GM19324 (cell line): Measurements from ENCODE around the gene HERC6.
"Not testable (repeated sequence)": the region's sequence is repeated elsewhere in the genome, so short reads cannot be mapped to it uniquely, and the experiment has no call there.

ENCODE experiments used
- ATAC-seq: cut with Tn5 transposase; IDR thresholded peaks from one replicate; pipeline ENCODE4 v1.9.1; 2021; ENCODE audit warnings: mild to moderate bottlenecking, moderate library complexity; ENCODE audit not compliant: unreplicated experiment, low FRiP score

Gene HERC6

DNA sequence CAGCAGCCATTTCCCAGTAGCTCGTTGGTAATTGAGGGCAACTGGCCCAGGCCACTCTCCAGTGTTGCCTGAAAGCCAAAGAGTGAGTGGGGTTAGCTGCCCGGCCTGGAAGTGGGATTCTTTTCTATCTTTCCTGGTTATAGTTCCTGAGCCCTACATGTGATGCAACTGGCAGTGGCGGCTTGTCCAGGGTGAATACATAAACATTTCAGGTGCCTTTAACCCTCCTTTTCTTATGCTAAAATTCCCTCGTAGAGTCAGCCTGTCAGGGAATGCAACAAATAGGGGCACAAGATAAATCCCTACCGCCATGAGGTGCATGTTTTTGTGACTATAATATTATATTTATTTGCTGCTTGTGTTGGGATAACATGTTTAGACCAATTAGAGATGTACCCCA is 64.8 kb downstream of the HERC6 start:
- ATAC-seq, result no peak

DNA sequence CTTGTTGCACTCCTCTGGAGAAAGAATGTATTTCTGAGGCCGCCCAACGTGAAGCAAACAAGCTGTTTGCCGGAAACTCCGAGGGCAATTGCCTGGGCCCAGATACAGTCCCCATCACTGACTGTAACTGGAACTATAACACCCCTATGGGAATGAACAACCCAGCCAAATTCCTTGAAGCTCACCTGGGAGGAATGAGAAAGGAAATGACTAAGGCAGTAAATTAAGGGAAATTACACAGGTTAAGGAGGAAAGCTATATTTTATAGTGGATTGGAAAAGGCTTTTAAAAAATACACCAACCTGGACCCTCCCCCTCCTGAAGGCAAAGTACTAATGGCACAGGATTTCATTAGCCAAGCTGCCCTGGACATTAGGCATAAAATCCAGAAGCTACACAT is 66.6 kb downstream of the HERC6 start:
- no peak for ATAC-seq

- ATAC-seq, result no peak
Observed at GRCh38 chr4:88446124-88446523, 67.5 kb downstream of the HERC6 start.

DNA sequence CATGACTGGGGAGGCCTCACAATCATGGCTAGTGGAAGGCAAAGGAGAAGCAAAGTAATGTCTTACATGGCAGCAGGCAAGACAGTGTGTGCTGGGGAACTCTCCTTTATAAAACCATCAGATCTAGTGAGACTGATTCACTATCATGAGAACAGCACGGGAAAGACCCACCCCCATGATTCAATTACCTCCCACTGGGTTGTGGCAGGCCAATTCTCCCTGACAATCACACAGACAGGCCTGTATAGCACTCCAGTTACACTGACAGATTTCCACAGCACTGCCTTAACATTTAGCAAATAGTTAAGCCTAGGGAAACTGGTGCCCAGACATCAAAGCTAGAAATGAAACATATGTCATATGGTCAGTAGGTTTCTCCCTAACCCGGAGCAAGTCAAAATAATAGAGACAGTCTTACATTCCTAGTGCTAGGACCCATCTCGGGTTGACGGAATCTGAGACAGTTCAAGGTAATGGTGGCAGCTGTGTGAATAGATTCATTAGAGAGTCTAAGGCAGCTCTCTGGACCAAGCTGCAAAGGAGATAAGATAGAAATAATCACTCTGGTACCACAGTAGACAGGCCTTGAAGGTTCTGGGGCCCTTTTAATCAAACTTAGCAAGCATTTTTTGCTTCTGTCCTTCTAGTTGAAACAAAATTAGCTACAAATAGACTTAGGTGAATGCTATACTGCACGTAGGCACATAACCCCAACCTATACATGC is 68.9 kb downstream of the HERC6 start:
- ATAC-seq, result no peak

- ATAC-seq, result not testable (repeated sequence)
Observed at GRCh38 chr4:88448211-88448765, 69.6 kb downstream of the HERC6 start.

DNA sequence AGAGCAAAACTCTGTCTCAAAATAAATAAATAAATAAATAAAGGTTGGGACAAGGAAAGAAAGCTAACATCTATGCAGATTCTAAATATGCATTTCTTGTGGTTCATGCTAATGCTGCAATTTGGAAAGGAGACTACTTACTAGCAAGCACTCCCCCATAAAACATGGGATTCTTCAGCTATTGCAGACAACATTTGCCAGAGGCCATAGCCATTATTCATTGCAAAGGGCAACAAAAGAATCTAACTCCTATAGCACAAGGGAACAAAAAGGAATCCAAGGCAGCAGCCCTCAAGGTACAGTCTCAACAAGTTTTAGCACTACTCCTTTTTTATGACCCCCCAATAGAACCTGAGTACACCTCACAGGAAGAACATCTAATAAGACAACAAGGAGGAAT is 70.2 kb downstream of the HERC6 start:
- no peak for ATAC-seq

DNA sequence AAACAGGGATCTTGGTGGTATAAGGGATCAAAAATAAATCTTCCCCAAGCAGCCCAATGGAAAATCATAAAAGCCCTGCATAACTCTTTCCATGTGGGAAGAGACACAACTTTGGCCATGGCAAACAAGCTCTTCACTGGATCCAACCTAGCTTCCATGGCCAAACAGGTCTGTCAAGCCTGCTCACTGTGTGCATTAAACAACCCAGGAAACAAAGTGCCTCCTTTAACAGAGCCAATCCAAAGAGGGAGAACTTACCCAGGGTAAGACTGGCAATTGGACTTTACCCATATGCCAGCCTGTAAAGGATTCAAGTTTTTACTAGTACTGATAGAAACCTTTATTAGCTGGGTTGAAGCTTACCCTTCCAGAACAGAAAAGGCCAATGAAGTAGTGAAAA is 70.6 kb downstream of the HERC6 start:
- no peak for ATAC-seq

GRCh38 chr4:88451205-88451604 is 72.6 kb downstream of the HERC6 start:
- ATAC-seq, result no peak

DNA sequence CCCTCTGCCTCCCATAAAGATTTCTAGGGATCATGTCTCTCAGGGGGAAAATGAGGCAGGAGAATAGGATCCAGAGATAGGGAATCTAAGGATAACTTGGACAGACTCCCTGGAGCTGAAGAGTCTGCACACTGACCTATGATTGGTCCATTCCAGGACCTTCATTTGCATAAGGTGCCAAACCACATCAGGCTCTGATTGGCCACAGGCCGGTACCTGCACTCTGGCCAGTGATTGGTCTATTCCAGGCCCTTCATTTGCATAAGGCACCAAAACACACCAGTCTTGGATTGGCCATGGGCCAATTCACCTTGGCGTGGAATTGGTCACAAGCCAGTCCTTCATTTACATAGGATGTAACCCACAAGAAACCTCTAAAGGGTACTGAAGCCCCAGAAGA is 74.3 kb downstream of the HERC6 start:
- ATAC-seq, result no peak

DNA sequence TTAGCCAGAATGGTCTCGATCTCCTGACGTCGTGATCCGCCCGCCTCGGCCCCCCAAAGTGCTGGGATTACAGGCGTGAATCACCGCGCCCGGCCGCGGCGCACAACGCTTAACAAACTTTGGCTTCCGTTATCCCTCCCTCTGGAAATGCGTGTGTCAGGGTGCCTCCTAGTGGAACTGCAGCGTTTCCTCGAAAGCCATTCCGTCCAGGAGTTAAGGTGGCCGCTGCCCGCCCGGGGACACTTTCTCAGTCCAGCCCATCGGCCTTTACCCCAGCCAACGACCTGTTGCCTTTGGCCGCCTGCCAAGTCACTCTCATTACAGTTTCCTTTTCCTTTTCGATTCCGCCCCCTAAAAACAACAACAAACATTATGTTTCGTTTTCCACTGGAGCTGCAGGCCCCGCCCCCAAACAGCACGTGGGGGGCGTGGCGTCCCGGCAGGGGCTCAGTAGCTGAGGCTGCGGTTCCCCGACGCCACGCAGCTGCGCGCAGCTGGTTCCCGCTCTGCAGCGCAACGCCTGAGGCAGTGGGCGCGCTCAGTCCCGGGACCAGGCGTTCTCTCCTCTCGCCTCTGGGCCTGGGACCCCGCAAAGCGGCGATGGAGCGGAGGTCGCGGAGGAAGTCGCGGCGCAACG is 78.1 kb downstream of the HERC6 start, which contains the start of gene HERC5:
Gene HERC5, plus strand, starts transcription at position 450 of the 637 bp plus-strand sequence. Its CDS starts 151 bp downstream, at position 601.
- ATAC-seq, result peak; percentile 94

DNA sequence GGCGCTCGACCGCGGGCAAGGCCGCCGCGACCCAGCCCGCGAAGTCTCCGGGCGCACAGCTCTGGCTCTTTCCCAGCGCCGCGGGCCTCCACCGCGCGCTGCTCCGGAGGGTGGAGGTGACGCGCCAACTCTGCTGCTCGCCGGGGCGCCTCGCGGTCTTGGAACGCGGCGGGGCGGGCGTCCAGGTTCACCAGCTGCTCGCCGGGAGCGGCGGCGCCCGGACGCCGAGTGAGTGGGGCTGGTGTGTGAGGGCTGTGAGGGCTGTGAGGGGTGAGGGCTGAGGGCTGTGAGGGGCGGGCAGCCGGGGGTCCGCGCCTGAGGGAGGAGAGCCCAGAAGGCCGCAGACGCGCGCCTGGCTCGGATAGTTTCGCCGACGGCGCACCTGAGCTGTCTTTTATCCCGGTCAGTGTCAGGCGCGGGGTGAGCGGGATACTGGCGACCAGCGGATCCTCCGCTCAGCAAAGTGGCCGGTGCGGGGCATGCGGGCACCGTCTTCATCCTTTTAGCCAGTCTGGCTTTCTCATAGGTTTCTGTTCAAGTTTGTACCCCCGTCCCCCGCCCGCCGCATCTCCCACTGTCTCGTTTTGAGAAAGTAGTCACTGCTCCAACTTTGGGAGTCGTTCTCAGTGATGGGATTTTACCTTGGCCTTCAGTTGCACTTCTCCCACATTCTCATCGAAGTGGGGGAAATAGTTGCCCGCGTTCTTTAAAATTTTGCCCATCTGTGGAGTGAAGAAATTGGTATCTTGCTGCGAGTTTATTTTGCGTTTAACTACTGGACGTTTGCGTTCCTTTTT is 78.9 kb downstream of the HERC6 start:
- ATAC-seq, result peak; percentile 53

- no peak for ATAC-seq
Observed at GRCh38 chr4:88458104-88458740, 79.6 kb downstream of the HERC6 start.

DNA sequence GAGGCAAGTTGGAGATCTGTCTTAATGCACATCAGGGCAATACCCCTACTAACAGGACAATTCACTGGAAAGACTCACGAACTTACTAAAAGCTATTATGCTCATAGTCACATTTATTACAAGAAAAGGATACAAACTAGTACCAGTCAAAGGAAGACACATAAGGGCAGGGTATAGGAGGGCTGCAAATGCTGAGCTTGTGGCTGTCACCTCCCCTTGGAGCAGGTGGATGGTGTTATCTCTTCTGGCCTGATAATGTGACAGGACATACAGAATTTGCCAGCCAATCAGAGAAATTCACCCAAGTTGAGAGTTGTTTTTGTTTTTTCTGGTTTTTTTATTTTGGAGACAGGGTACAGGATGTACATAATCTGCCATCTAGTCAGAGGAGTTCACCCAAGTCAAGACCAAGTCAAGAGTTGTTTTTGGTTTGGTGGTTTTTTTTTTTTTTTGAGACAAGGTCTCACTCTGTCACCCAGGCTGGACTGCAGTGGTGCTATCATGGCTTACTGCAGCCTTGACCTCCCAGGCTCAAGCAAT is 87.1 kb downstream of the HERC6 start:
- ATAC-seq, result no peak

DNA sequence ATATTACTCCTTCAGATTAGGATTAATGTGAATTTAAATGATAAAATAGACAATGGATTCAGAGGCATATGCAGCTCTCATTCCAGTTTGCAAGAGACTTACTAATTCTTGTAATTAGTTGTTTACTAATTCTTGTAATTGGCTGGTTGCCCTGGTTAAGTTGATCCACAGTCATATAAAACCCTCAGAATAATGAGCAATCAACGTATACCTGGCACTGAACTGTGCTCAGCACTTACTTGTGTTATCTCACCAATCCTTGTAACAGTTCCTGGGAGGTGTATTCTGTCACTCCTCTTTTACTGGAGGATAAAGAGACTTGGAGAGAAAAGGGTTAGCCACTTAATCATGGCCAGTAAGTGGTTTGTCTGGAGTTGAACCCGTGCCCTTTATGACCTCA is 88.7 kb downstream of the HERC6 start:
- no peak for ATAC-seq

DNA sequence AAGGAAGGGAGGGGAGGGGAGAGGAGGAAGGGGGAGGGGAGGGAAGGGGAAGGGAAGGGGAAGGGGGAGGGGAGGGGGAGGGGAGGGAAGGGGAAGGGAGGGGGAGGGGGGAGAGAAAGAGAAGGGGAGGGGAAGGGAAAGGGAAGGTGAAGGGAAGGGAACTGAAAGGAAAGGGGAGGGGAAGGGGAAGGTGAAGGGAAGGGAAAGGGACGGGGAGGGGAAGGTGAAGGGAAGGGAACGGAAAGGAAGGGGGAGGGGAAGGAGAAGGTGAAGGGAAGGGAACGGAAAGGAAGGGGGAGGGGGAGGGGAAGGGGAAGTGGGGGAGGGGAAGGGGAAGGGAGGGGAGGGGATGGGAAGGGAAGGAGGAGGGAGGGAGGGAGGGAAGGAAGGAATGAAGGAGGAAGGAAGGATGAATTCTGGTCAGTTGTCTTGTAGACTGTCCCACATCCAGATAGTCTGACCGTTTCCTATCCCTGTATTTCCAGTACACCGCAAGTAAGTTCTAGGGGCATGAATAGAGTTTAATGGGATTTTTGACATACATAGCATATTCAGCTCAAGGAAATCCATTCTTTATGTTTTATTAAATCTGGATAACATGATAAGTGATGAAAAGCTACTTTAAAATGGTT is 98.7 kb downstream of the HERC6 start:
- no peak for ATAC-seq

GRCh38 chr4:88478247-88478646 is 99.6 kb downstream of the HERC6 start:
- no peak for ATAC-seq

GRCh38 chr4:88481537-88481936 is 102.9 kb downstream of the HERC6 start:
- no peak for ATAC-seq

GRCh38 chr4:88489100-88489761 is 110.6 kb downstream of the HERC6 start:
- ATAC-seq, result no peak
